Fibroblast of lung (primary cell): Measurements from ENCODE around the gene LEO1.

Experiments
- EZH2 ChIP-seq: IDR thresholded peaks from 2 replicates; pipeline ENCODE4 v1.5.1; 2012; ENCODE audit warnings: low read length, control low read depth, mild to moderate bottlenecking; ENCODE audit errors: missing control alignments
- TF ChIP-seq, protein P1 (sequence below), 2 donors: IDR thresholded peaks in 1 of 2; conservative IDR thresholded peaks in 1 of 2; 1 replicate in 1 of 2; 2 replicates in 1 of 2; pipeline ENCODE4 v1.5.1; 2011 to 2012; ENCODE audit warnings: low read length in 2 of 2, control low read depth in 1 of 2, inconsistent platforms in 1 of 2, low read depth in 1 of 2, mild to moderate bottlenecking in 1 of 2

DNA sequence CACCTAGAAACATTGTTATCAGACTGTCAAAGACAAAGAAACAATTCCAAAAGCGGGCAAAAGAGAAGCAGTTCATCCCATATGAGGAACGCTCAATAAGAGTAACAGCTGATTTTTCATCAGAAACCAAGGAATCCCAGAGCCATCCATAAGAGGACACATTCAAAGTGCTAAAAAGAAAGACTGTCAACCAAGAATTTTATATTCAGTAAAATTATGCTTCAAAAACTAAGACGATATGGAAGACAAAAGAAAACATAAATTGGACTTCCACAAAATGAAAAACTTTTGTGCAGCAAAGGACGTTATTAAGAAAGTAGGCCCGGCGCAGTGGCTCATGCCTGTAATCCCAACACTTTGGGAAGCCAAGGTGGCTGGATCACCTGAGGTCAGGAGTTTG lies 4.0 kb downstream of the LEO1 start:
- TF ChIP-seq, protein P1, sequence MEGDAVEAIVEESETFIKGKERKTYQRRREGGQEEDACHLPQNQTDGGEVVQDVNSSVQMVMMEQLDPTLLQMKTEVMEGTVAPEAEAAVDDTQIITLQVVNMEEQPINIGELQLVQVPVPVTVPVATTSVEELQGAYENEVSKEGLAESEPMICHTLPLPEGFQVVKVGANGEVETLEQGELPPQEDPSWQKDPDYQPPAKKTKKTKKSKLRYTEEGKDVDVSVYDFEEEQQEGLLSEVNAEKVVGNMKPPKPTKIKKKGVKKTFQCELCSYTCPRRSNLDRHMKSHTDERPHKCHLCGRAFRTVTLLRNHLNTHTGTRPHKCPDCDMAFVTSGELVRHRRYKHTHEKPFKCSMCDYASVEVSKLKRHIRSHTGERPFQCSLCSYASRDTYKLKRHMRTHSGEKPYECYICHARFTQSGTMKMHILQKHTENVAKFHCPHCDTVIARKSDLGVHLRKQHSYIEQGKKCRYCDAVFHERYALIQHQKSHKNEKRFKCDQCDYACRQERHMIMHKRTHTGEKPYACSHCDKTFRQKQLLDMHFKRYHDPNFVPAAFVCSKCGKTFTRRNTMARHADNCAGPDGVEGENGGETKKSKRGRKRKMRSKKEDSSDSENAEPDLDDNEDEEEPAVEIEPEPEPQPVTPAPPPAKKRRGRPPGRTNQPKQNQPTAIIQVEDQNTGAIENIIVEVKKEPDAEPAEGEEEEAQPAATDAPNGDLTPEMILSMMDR (conservative IDR thresholded peaks at IDR 0.05 in 1 of 2, IDR thresholded peaks at IDR 0.05 in 1 of 2; ENCODE audit: low read depth in 1 of 2, low read length in 2 of 2) = no peak
- TF ChIP-seq EZH2 = no peak
